Endothelial cell (in vitro differentiated cells): Measurements from ENCODE around the gene MPP3. TPM values are rescaled to one million over a fixed set of nuclear protein-coding genes. Genes with fewer than 3 reads are reported as not detected.

Source experiments
- DNase-seq: peaks from one replicate; pipeline ENCODE4 v3.0.0; 2021; ENCODE audit warnings: low spot score
- H3K27ac Mint-ChIP-seq: one replicate; pipeline ENCODE4 v1.8.0; 2021; ENCODE audit warnings: mixed read lengths, inconsistent platforms; ENCODE audit not compliant: unreplicated experiment
- H3K27me3 Mint-ChIP-seq: one replicate; pipeline ENCODE4 v1.8.0; 2021; ENCODE audit warnings: mild to moderate bottlenecking, moderate library complexity, mixed read lengths, inconsistent platforms; ENCODE audit not compliant: unreplicated experiment
- H3K36me3 Mint-ChIP-seq: one replicate; pipeline ENCODE4 v1.8.0; 2021; ENCODE audit warnings: mild to moderate bottlenecking, low read depth, mixed read lengths, inconsistent platforms; ENCODE audit not compliant: unreplicated experiment
- H3K4me1 Mint-ChIP-seq: one replicate; pipeline ENCODE4 v1.8.0; 2021; ENCODE audit warnings: mild to moderate bottlenecking, mixed read lengths, inconsistent platforms; ENCODE audit not compliant: unreplicated experiment
- H3K4me3 Mint-ChIP-seq: one replicate; pipeline ENCODE4 v1.8.0; 2021; ENCODE audit warnings: mild to moderate bottlenecking, mixed read lengths, inconsistent platforms; ENCODE audit not compliant: unreplicated experiment
- H3K9me3 Mint-ChIP-seq: one replicate; pipeline ENCODE4 v1.8.0; 2021; ENCODE audit warnings: mixed read lengths, inconsistent platforms; ENCODE audit not compliant: unreplicated experiment
- CTCF ChIP-seq: fragments of 200-600 bp; sonication (generic); IDR thresholded peaks from one replicate; pipeline ENCODE4 v1.5.0; 2021; ENCODE audit warnings: antibody characterized with exemption; ENCODE audit not compliant: unreplicated experiment
- total RNA-seq: library from RNA; stranded (reverse); fragmentation: NEBNext Ultra II Directional; extraction: Animal tissue kit (Norgen Biotek cat#: 25700); gene quantifications from one replicate; pipeline ENCODE4 v1.2.1, GENCODE V29; 2021; ENCODE audit not compliant: unreplicated experiment

Gene MPP3
- total RNA-seq, 1 donor from 2014 or later = 5.2 TPM

- H3K36me3 Mint-ChIP-seq = no peaks in the 10 kb centered on the region
- no peaks in the 10 kb centered on the region for H3K9me3 Mint-ChIP-seq
- no peak for TF ChIP-seq CTCF
- no peak overlapping the region for H3K4me3 Mint-ChIP-seq
- peaks cover 29% of the 10 kb centered on the region for H3K4me1 Mint-ChIP-seq
- peaks cover 5% of the 10 kb centered on the region for H3K27me3 Mint-ChIP-seq
- no peak for DNase-seq
- no peak overlapping the region for H3K27ac Mint-ChIP-seq
These were observed 21.6 kb upstream of the MPP3 start for GRCh38 chr17:43854498-43854897.

DNA sequence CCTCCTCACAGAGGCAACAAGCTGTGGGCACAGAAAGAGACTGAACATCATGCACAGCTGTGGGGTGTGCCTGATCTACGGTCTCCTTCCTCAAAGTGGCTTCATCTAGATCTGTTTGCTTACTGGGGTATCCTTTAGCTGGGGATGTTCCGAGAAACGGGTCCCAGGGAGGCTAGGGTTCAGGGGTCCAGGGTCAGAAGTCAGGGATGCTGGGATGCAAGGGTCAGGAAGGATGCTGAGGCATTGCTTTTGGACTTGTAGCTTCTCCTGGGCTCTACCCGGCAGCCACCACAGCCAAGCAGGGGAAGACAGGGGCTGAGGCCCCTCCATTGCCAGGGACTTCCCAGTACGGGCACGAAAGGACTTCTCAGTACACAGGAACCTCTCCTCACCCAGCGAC, 20.6 kb upstream of the MPP3 start:
- Mint-ChIP-seq H3K36me3 (no peaks in the 10 kb centered on the region), H3K27me3 (peaks cover 5% of the 10 kb centered on the region), H3K27ac (no peak overlapping the region), H3K9me3 (no peaks in the 10 kb centered on the region), H3K4me1 (peaks cover 19% of the 10 kb centered on the region), H3K4me3 (no peak overlapping the region)
- TF ChIP-seq CTCF = no peak
- no peak for DNase-seq

DNA sequence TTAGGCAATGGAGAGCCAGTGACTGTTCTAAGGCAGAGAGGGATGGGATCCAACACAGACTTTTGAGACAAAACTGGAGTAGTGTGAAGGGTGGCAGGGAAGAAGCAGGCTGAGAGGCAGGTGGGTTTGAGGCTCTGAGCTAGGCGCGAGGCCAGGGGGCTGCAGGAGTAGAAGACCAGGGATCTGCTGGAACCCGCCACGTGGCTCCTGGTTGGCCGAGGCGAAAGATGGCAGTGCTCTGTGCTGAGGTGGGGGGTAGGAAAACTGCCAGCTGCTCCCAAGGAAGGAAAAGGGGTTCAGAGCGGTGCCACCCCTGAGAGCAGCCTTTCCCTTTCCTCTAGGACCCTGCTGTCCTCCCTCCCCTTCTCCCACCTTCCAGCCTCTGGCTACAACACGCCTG, 19.6 kb upstream of the MPP3 start:
- DNase-seq = no peak
- H3K27me3 Mint-ChIP-seq = peaks cover 5% of the 10 kb centered on the region
- H3K4me1 Mint-ChIP-seq = peaks cover 11% of the 10 kb centered on the region

DNA sequence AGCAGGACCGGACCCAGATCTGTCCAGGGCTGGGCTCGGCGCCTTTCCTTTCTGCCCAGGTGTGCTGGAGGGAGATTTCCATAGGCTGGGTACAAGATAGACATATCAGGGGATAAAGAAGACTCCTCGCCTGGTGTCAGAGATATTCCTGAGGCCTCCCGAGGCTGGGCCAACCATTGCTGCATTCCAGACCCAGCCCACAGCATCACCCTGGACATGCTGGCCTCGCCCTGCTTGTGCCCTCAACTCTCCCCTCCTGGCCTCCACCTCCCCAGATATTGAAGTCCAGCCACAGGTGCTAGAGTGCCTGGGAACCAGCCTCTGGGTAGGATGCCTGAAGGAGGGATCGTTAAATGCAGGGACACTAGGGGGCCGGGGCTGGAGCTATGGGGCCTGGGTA, 16.2 kb upstream of the MPP3 start:
- Mint-ChIP-seq H3K4me1 (peaks cover 6% of the 10 kb centered on the region), H3K4me3 (no peak overlapping the region), H3K36me3 (no peaks in the 10 kb centered on the region), H3K27ac (no peak overlapping the region), H3K27me3 (peaks cover 6% of the 10 kb centered on the region), H3K9me3 (no peaks in the 10 kb centered on the region)
- TF ChIP-seq CTCF = no peak
- no peak for DNase-seq

More for the DNA sequence above, 19.6 kb upstream of the MPP3 start:
- no peak for TF ChIP-seq CTCF
- Mint-ChIP-seq H3K36me3 (no peaks in the 10 kb centered on the region), H3K27ac (no peak overlapping the region), H3K9me3 (no peaks in the 10 kb centered on the region), H3K4me3 (no peak overlapping the region)

GRCh38 chr17:43848601-43849000, 15.7 kb upstream of the MPP3 start:
- Mint-ChIP-seq H3K36me3 (no peaks in the 10 kb centered on the region), H3K27ac (no peak overlapping the region), H3K27me3 (peaks cover 6% of the 10 kb centered on the region), H3K4me1 (peaks cover 6% of the 10 kb centered on the region), H3K9me3 (no peaks in the 10 kb centered on the region), H3K4me3 (no peak overlapping the region)
- no peak for DNase-seq
- TF ChIP-seq CTCF = no peak
